Ishikawa (cell line): Measurements from ENCODE around the gene C1orf50.

Experiments
- CEBPB ChIP-seq: IDR thresholded peaks from 2 replicates; pipeline ENCODE4 v1.6.1; 2012
- NFIC ChIP-seq: IDR thresholded peaks from 2 replicates; pipeline ENCODE4 v1.6.1; 2012
- TAF1 ChIP-seq: IDR thresholded peaks from 2 replicates; pipeline ENCODE4 v1.6.1; 2012; ENCODE audit warnings: low read depth, mild to moderate bottlenecking
- TCF12 ChIP-seq: IDR thresholded peaks from 2 replicates; pipeline ENCODE4 v1.6.1; 2012; ENCODE audit warnings: low read depth
- YY1 ChIP-seq: IDR thresholded peaks from 2 replicates; pipeline ENCODE4 v1.6.1; 2012; ENCODE audit warnings: low read depth
- TF ChIP-seq, protein P1 (sequence below): IDR thresholded peaks from 2 replicates; pipeline ENCODE4 v1.6.1; 2012

DNA sequence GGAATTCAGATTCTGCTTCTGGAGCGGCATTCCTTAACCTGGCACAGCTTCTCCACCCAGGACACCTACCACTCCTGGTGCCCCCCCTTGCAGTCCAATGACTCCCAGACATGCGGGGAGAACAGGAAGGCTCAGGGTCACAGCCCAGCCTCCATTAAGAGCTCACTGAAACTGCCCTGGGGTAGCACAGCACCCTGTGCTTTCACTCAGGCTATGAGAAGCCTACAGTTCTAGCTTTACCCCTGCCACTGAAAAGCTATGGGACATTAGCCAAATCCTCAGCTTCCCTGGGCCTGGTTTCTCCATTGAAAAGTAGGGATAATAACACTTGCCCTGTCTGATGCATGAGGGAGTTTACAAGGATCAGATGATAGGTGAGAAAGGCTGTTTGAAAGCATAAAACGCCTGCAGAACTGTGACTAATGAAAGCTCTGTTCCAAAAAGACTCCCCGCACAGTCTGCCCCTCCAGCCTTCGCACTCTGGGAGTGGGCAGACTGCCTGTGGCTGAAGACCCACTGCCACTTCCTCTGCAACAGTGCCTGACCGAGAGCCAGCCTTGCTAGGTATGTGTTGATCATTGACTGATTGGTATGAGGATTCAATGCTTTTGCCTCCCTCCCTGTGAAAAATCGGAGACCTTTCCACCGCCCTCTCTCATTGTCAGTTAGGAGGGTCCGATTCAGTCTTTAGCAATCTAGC lies 24.3 kb upstream of the C1orf50 start:
- no peak for TF ChIP-seq NFIC
- TF ChIP-seq TCF12, result no peak
- no peak for TF ChIP-seq CEBPB
- no peak for TF ChIP-seq TAF1
- TF ChIP-seq YY1, result no peak
- TF ChIP-seq, protein P1, sequence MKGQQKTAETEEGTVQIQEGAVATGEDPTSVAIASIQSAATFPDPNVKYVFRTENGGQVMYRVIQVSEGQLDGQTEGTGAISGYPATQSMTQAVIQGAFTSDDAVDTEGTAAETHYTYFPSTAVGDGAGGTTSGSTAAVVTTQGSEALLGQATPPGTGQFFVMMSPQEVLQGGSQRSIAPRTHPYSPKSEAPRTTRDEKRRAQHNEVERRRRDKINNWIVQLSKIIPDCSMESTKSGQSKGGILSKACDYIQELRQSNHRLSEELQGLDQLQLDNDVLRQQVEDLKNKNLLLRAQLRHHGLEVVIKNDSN, result no peak
